HepG2 (cell line): Measurements from ENCODE around the gene TADA2A.

ENCODE experiments used
- ARNT2 ChIP-seq: sonication (generic); formaldehyde crosslinking; IDR thresholded peaks from 2 replicates; pipeline ENCODE4 v1.8.0; 2022; ENCODE audit warnings: mild to moderate bottlenecking, low read depth, missing genetic modification reagents, moderate library complexity
- BCLAF1 ChIP-seq: fragments of 450-650 bp; IDR thresholded peaks from 2 replicates; pipeline ENCODE4 v1.6.1; 2017; ENCODE audit warnings: mild to moderate bottlenecking
- CREBL2 ChIP-seq: sonication (generic); formaldehyde crosslinking; IDR thresholded peaks from 2 replicates; pipeline ENCODE4 v1.8.1; 2023; ENCODE audit warnings: missing genetic modification reagents, mild to moderate bottlenecking, borderline replicate concordance
- CTCF ChIP-seq: sonication (generic); formaldehyde crosslinking; IDR thresholded peaks from 2 replicates; pipeline ENCODE4 v1.5.0; 2020; ENCODE audit warnings: mild to moderate bottlenecking, missing genetic modification reagents, moderate library complexity
- ELK4 ChIP-seq: sonication (generic); formaldehyde crosslinking; IDR thresholded peaks from 2 replicates; pipeline ENCODE4 v1.9.0; 2021; ENCODE audit warnings: missing genetic modification reagents, borderline replicate concordance
- HMGXB4 ChIP-seq, 2 experiments: sonication (generic) in 1 of 2; formaldehyde crosslinking in 1 of 2; IDR thresholded peaks; 2 replicates each; pipeline versions ENCODE4 v1.4.0 to v1.6.1; 2018 to 2020; ENCODE audit warnings: missing genetic modification reagents in 2 of 2, borderline replicate concordance in 1 of 2, low read depth in 1 of 2, mild to moderate bottlenecking in 1 of 2, missing biosample characterization in 1 of 2
- POLR2AphosphoS5 ChIP-seq: IDR thresholded peaks from 2 replicates; pipeline ENCODE4 v1.6.1; 2012; ENCODE audit warnings: low read depth, low read length
- SMARCC2 ChIP-seq: fragments of 450-650 bp; IDR thresholded peaks from 2 replicates; pipeline ENCODE4 v1.6.1; 2017; ENCODE audit warnings: antibody characterized with exemption, mild to moderate bottlenecking
- ZNF274 ChIP-seq: sonication (generic); formaldehyde crosslinking; IDR thresholded peaks from 2 replicates; pipeline ENCODE4 v1.5.1; 2020; ENCODE audit warnings: mild to moderate bottlenecking, missing genetic modification reagents
- ZNF367 ChIP-seq: sonication (generic); formaldehyde crosslinking; IDR thresholded peaks from 2 replicates; pipeline ENCODE4 v1.4.0; 2020; ENCODE audit warnings: missing genetic modification reagents, borderline replicate concordance

GRCh38 chr17:37466471-37466870, 59.8 kb downstream of the TADA2A start:
- TF ChIP-seq SMARCC2 = no peak
- TF ChIP-seq POLR2AphosphoS5 = no peak
- no peak for TF ChIP-seq CTCF (CRISPR knock-in tag)
- TF ChIP-seq ZNF367 (CRISPR knock-in tag) = no peak
- no peak for TF ChIP-seq CREBL2 (CRISPR knock-in tag)
- TF ChIP-seq HMGXB4 (CRISPR knock-in tag; IDR thresholded peaks at IDR 0.05; ENCODE audit: borderline replicate concordance in 1 of 2, low read depth in 1 of 2) = no peak
- TF ChIP-seq ELK4 (CRISPR knock-in tag) = no peak
- TF ChIP-seq ARNT2 = no peak
- TF ChIP-seq ZNF274 (CRISPR knock-in tag) = no peak
- TF ChIP-seq BCLAF1 = no peak
